K562 (cell line): ENCODE results near the gene METTL8. TPM values are rescaled to one million over a fixed set of nuclear protein-coding genes. Genes with fewer than 3 reads are reported as not detected.

Experiments used
- ATAC-seq: fragments of 200-7000 bp; cut with Tn5 transposase; 3 replicates; pipeline ENCODE4 v1.9.1; 2020; ENCODE audit warnings: moderate library complexity
- BruUV-seq: library from RNA; stranded (reverse); fragments of 400-500 nt; replicated peaks from 2 replicates; lab custom pipeline; 2021; lab: Mats Ljungman, UMichigan
- CTCF ChIA-PET: fragments of 300-600 bp; formaldehyde crosslinking; extraction: SDS; loops from one replicate; lab custom pipeline; 2021; ENCODE audit warnings: low intra/inter-chr PET ratio; lab: Yijun Ruan, JAX
- POLR2A ChIA-PET: fragments of 300-600, 350-650 bp; sonication (Branson Sonifier 250); formaldehyde crosslinking; extraction: SDS; loops from one replicate; lab custom pipeline; 2021; ENCODE audit warnings: antibody characterized with exemption, inconsistent platforms; lab: Yijun Ruan, JAX
- DNase-seq, 4 experiments: peaks; one replicate each; pipeline versions ENCODE4 v3.0.0 to v3.0.0-alpha.2; 2011 to 2018; ENCODE audit warnings: low spot score in 3 of 4, mixed read lengths in 3 of 4; ENCODE audit errors: extremely low read depth in 1 of 4
- FAIRE-seq: peaks from 2 replicates; lab custom pipeline; 2011; peaks lifted over from hg19 to GRCh38; lab: Jason Lieb, UNC
- H2AFZ ChIP-seq: 2 replicates; pipeline ENCODE4 v1.6.0; 2011; ENCODE audit warnings: low read depth, low read length, control low read depth, inconsistent platforms
- H3K27ac ChIP-seq: fragments of 200-600 bp; 3 replicates; pipeline ENCODE4 v1.8.0; 2011; ENCODE audit warnings: low read depth, mild to moderate bottlenecking, control low read depth, inconsistent platforms, low read length, moderate library complexity, mixed read lengths; ENCODE audit errors: extremely low read depth
- H3K27me3 ChIP-seq, 2 experiments: fragments of 300-600 bp in 1 of 2; 2 replicates in 1 of 2; 3 replicates in 1 of 2; pipeline versions ENCODE4 v1.6.0 to v1.8.0; 2011; ENCODE audit warnings: inconsistent platforms in 2 of 2, low read length in 2 of 2, mild to moderate bottlenecking in 1 of 2, mixed read lengths in 1 of 2, moderate library complexity in 1 of 2; ENCODE audit not compliant: control insufficient read depth in 2 of 2, insufficient read depth in 2 of 2
- H3K36me3 ChIP-seq: fragments of 300-600 bp; 3 replicates; pipeline ENCODE4 v1.8.0; 2011; ENCODE audit warnings: mild to moderate bottlenecking, low read length, inconsistent platforms; ENCODE audit not compliant: control insufficient read depth, insufficient read depth
- H3K4me1 ChIP-seq, 2 experiments: fragments of 200-600 bp in 1 of 2; replicated peaks in 1 of 2; 2 replicates in 1 of 2; 3 replicates in 1 of 2; pipeline versions ENCODE4 v1.5.1 to v1.8.0; 2011; ENCODE audit warnings: inconsistent platforms in 2 of 2, low read length in 2 of 2, mild to moderate bottlenecking in 1 of 2, mixed read lengths in 1 of 2, moderate library complexity in 1 of 2; ENCODE audit not compliant: control insufficient read depth in 2 of 2, insufficient read depth in 2 of 2
- H3K4me2 ChIP-seq: 2 replicates; pipeline ENCODE4 v1.6.1; 2011; ENCODE audit warnings: low read length, control low read depth, inconsistent platforms, mixed read lengths; ENCODE audit not compliant: insufficient read depth
- H3K4me3 ChIP-seq: fragments of 200-600 bp; sonication (generic), shearing (Covaris generic); 2 replicates; pipeline ENCODE4 v1.5.1; 2016; ENCODE audit warnings: control low read depth, inconsistent platforms
- H3K79me2 ChIP-seq: fragments of 200-600 bp; 3 replicates; pipeline ENCODE4 v1.8.0; 2011; ENCODE audit warnings: low read length, inconsistent platforms; ENCODE audit not compliant: control insufficient read depth, insufficient read depth
- H3K9ac ChIP-seq, 2 experiments: 2 replicates each; pipeline versions ENCODE4 v1.6.0 to v1.6.1; 2011; ENCODE audit warnings: low read depth in 2 of 2, low read length in 2 of 2, control low read depth in 1 of 2, inconsistent platforms in 1 of 2, mild to moderate bottlenecking in 1 of 2, mixed read lengths in 1 of 2; ENCODE audit not compliant: insufficient read depth in 1 of 2
- H3K9me1 ChIP-seq: one replicate; pipeline ENCODE4 v1.6.0; 2011; ENCODE audit warnings: inconsistent platforms, mild to moderate bottlenecking, low read length, moderate library complexity; ENCODE audit not compliant: control insufficient read depth, insufficient read depth
- H3K9me3 ChIP-seq: replicated peaks from 2 replicates; pipeline ENCODE4 v1.5.1; 2011; ENCODE audit warnings: low read depth, low read length, inconsistent platforms; ENCODE audit not compliant: control insufficient read depth, insufficient read depth
- H4K20me1 ChIP-seq: replicated peaks from 2 replicates; pipeline ENCODE4 v1.6.1; 2011; ENCODE audit warnings: low read length, inconsistent platforms, mixed read lengths; ENCODE audit not compliant: control insufficient read depth, insufficient read depth
- CBFB ChIP-seq: sonication (generic); formaldehyde crosslinking; IDR thresholded peaks from 2 replicates; pipeline ENCODE4 v1.4.0; 2020; ENCODE audit warnings: mild to moderate bottlenecking, missing genetic modification reagents
- CBX1 ChIP-seq: sonication (generic); IDR thresholded peaks from 2 replicates; pipeline ENCODE4 v1.6.1; 2016; ENCODE audit warnings: antibody characterized with exemption, low read depth, mild to moderate bottlenecking
- CBX3 ChIP-seq, 2 experiments: IDR thresholded peaks; 1 replicate in 1 of 2; 2 replicates in 1 of 2; pipeline ENCODE4 v1.6.1; 2012; ENCODE audit warnings: inconsistent platforms in 2 of 2, low read length in 2 of 2, borderline replicate concordance in 1 of 2, control low read depth in 1 of 2
- PTTG1 ChIP-seq: fragments of 450-650 bp; IDR thresholded peaks from 2 replicates; pipeline ENCODE4 v1.6.1; 2016; ENCODE audit warnings: low read depth, mild to moderate bottlenecking, missing genetic modification characterization, missing compliant biosample characterization
- SPI1 ChIP-seq: IDR thresholded peaks from 2 replicates; pipeline ENCODE4 v1.6.1; 2011; ENCODE audit warnings: low read depth, low read length, control low read depth, borderline replicate concordance
- TRIM24 ChIP-seq, 2 experiments: fragments of 450-650 bp; IDR thresholded peaks; 2 replicates each; pipeline ENCODE4 v1.6.1; 2016
- TRIM28 ChIP-seq: fragments of 450-650 bp; IDR thresholded peaks from 2 replicates; pipeline ENCODE4 v1.6.1; 2017
- ZNF280A ChIP-seq: fragments of 450-650 bp; IDR thresholded peaks from 2 replicates; pipeline ENCODE4 v1.6.1; 2018; ENCODE audit warnings: mild to moderate bottlenecking, low read depth; ENCODE audit not compliant: partially characterized antibody
- ZNF324 ChIP-seq: fragments of 250-450 bp; sonication (Bioruptor Pico); IDR thresholded peaks from 2 replicates; pipeline ENCODE4 v1.4.0; 2020; ENCODE audit warnings: mild to moderate bottlenecking
- WGBS: fragments of 100-300 bp; shearing (Covaris generic); methylation state at CpG from one replicate; pipeline ENCODE4 v1.1.6; 2016; ENCODE audit warnings: low coverage, mixed read lengths; ENCODE audit not compliant: insufficient coverage; ENCODE audit errors: missing lambda C conversion rate; 5-methylcytosine and 5-hydroxymethylcytosine counted together
- in situ Hi-C: fragments of 300-500 bp; cut with MboI; formaldehyde crosslinking; loops from 4 replicates; pipeline ENCODE4 v1.15.0; 2018; ENCODE audit warnings: inconsistent platforms, mixed read lengths
- intact Hi-C: fragments of 100-400 bp; cut with micrococcal nuclease; formaldehyde crosslinking; loops from 2 replicates; pipeline ENCODE4 v1.14.2; 2022
- polyA plus RNA-seq, 8 experiments: library from polyadenylated mRNA; depleted of rRNA in 4 of 8; stranded (reverse) in 5 of 8; unstranded in 3 of 8; fragments of >200 nt; fragmentation: Nextera tagmentation in 2 of 8; fragmentation: Illumina TruSeq in 1 of 8; extraction: Ambion mirVana in 2 of 8; extraction: Trizol in 1 of 8; gene quantifications; 2 replicates each; pipeline versions ENCODE4 v1.2.1 to v1.2.3, GENCODE V29; 2011 to 2014; ENCODE audit warnings: inconsistent platforms in 1 of 8, missing spikeins in 1 of 8
- total RNA-seq, 7 experiments: library from RNA; depleted of rRNA in 6 of 7; stranded (reverse); fragments of >200 nt in 6 of 7; fragmentation: Illumina TruSeq in 2 of 7; extraction: Trizol in 2 of 7; gene quantifications; 2 replicates each; pipeline versions ENCODE4 v1.2.1 to v1.2.3, GENCODE V29; 2011 to 2021; ENCODE audit warnings: low replicate concordance in 1 of 7

METTL8 gene
- total and polyA plus RNA-seq, 9 of the 15 experiments (the other 6 are each of a cell fraction or from before 2014, with no cell fraction given): 12.9 to 52.6 (median 33.7) TPM

- CTCF ChIA-PET: no interaction called here
- in situ Hi-C loops: no loop called here
- peaks cover 13 to 18% of the 10 kb centered on the region in 2 experiments for H3K4me1 ChIP-seq
- H3K79me2 ChIP-seq: peaks cover 80% of the 10 kb centered on the region
- 0 out of 4 replicates have a peak, but pooled peaks of 1 of the 2 experiments have one; percentile 18 for TF ChIP-seq TRIM24 (IDR thresholded peaks at IDR 0.05)
- no peak for TF ChIP-seq ZNF324
- no peak for TF ChIP-seq PTTG1 (tag)
- peak; percentile 96 for TF ChIP-seq SPI1
- peak; percentile 84 for TF ChIP-seq ZNF280A
- TF ChIP-seq CBFB: no peak
- TF ChIP-seq TRIM28: 0 out of 2 replicates have a peak, but pooled peaks have one; percentile 62
- peak in 1 of 2 experiments; percentile 89; a peak in 2 of 3 replicates for TF ChIP-seq CBX3 (IDR thresholded peaks at IDR 0.05; ENCODE audit: borderline replicate concordance in 1 of 2, low read length in 2 of 2)
- TF ChIP-seq CBX1: 0 out of 2 replicates have a peak, but pooled peaks have one; percentile 81
- TF ChIP-seq, all 486 proteins: peak for 6
- H2AFZ ChIP-seq: no peak overlapping the region
- no peak overlapping the region for H3K27ac ChIP-seq
- ATAC-seq: no peak
- H3K9ac ChIP-seq: no peak overlapping the region
- no TSS peak for BruUV-seq
- H3K36me3 ChIP-seq: peaks cover 19% of the 10 kb centered on the region
- no peak overlapping the region for H3K4me2 ChIP-seq
- POLR2A ChIA-PET: interaction anchor here (0.6 to 1.7 kb wide), 7 partner anchors 11 to 332 kb away, joined by 3 to 5 read pairs (median 3); no protein-coding TSS in a partner anchor
- H4K20me1 ChIP-seq: no peaks in the 10 kb centered on the region
- DNase-seq: no peak
- FAIRE-seq: no peak
- 82% methylated on average over 7 of the region's 7 CpGs for whole genome bisulfite sequencing
- H3K9me3 ChIP-seq: peaks cover 10% of the 10 kb centered on the region
- H3K9me1 ChIP-seq: no peaks in the 10 kb centered on the region
- H3K27me3 ChIP-seq: no peaks in the 10 kb centered on the region
- H3K4me3 ChIP-seq: no peak overlapping the region
- intact Hi-C loops: loop anchor here (5.0 kb wide), 2 partner anchors 273 to 458 kb away; no protein-coding TSS in a partner anchor
Measured at GRCh38 chr2:171430516-171431410, 3.0 kb downstream of the METTL8 start.
